GM19238 (cell line): Measurements from ENCODE around the gene CITED1.

Source experiments
- DNase-seq: peaks from one replicate; pipeline ENCODE4 v3.0.0; 2011; ENCODE audit warnings: low spot score; ENCODE audit not compliant: insufficient read length

The CITED1 gene

DNA sequence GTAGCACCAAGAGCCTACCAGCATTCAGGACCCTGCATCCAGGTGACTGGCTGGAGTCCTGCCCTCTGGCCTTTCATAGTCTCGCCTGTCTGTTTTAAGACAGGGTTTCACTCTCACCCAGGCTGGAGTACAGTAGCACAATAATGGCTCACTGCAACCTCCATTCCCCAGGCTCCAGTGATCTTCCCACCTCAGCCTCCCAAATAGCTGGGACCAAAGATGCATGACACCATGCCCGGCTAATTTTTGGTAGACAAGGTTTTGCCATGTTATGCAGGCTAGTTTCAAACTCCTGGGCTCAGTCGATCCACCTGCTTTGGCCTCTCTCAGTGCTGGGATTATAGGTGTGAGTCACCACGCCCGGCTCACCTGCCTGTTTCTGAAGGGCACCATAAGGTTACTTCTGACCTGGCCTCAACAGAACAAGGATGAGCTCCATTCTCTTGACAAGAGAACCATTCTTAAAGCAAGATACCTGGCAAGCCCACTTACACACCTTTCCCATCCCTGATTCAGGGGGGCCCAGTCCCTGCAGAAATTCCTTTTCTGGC is 35.3 kb downstream of the CITED1 start:
- no peak for DNase-seq

DNA sequence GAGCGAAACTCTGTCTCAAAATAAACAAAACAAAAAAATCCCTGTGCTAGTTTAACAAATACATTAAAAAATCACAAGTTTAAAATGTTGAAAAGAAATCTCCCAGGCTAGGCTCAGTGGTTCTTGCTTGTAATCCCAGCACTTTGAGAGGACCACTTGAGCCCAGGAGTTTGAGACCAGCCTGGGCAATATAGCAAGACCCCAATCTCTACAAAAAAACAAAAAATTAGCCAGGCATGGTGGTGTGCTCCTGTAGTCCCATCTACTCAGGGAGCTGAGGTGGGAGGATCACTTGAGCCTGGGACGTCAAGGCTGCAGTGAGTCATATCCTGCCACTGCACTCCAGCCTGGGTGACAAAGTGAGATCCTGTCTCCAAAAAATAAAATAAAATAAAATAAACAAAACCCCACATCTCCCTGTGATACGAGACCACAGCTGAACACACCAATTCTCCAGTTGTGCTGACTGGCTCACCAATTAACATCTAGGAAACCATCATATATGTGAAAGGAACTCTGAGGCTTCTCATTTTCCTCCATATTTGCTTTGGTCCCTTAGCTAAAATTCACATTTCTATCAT is 36.0 kb downstream of the CITED1 start:
- no peak for DNase-seq

DNA sequence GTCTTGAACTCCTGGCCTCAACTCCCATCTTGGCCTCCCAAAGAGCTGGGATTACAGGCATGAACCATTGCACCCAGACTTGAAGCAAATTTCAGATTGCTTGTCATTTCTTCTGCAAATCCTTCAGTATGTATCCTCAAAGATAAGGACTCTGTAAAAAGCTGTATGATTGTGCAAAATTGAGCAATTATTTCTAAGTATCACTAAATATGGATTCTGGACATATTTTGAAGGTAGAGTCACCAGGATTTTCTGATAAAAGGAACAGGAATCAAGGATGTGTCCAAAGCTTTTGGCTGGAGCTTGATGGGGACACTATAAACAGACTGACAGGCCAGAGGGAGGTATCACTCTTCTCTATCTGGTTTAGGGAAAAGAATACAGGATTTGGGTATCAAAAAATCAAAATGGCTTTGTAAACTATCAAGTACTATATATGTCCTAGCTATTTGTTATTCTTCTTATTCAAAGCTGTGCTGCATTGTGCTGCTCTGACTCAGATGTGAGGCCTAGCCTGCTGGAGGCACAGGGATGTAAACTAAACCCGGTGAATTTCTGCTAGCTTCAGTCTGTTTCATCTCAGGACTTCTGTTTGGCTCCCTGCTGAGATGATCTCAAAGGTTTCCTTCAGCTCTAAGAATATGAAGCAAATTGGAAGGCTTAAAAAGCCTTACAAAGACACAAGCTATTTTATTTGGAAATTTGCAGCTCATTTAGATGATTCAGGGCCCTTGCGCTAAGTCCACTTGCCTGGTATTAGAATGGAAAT is 36.9 kb downstream of the CITED1 start:
- no peak for DNase-seq

DNA sequence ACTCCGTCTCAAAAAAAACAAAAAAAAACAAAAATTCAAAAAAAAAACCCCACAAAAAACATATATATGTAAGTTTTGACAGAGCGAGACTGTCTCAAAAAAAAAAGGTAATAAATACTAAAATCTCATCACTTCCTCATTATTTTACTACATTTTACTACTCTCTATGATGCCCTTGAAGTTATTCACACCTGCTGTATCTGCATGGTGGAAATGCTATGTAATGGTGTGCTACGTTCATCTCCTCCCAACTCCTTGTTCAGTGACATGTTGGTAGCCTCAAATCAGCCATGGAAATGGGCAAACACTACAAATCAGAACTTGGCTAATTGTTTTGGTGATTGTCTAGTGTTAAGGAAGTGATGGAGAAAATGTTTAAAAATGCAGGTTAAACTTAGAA is 40.5 kb downstream of the CITED1 start:
- DNase-seq, result no peak

DNA sequence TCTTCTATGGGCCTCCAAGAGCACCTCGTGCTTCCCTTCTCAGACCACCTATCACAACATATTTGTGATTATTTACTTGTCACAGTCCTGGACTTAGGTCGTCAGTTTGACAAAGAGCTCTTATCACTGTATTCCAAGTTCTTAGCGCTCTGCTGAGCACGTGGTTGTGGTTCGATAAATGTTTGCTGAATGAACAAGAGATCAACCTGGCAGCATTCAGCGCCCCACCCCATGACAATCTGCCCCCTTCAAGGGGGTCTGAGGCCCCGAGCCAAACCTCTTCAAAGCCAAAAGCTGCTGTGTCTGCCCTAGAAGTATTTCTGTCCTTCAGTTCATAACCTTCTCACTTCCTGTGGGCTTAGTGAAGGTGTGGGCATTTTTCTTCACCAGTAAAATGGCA is 43.6 kb downstream of the CITED1 start:
- no peak for DNase-seq

DNA sequence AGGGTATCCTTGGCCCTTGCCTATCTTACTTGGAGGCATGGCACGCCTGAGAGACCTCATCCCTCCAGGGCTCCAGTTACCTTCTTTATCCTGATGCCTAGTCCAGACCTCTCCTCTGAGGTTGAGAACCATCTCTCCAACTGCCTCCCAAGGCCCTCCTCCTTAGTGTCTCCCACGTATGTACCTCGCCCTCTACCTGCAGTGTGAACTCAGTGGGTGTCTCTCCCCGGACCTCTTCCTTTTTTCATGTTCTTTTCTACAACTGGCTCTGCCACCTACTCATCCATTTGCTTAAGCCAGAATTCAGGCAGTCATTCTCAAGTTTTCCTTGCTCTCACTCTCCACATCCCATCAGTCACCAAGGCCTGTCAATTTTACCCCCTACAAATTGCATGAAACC is 45.3 kb downstream of the CITED1 start:
- DNase-seq, result no peak

DNA sequence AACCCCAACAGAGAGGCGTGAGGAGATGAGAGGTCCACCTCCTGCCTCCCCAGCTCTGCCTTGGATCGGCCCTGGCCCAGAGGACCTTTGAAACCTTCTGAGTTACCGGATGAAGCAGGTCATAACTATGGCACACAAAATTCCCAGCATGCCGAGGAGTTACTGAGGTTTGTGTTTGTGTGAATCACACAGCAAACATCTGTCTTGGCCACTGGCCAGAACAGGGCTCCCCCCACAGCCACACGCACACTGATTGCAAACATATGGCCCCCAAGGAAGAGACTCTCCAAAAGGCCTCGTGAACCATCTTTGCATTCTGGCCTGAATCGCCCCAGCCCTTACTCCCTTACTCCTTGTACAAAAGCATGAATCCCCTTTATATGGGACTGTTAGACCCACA is 47.5 kb downstream of the CITED1 start:
- no peak for DNase-seq

DNA sequence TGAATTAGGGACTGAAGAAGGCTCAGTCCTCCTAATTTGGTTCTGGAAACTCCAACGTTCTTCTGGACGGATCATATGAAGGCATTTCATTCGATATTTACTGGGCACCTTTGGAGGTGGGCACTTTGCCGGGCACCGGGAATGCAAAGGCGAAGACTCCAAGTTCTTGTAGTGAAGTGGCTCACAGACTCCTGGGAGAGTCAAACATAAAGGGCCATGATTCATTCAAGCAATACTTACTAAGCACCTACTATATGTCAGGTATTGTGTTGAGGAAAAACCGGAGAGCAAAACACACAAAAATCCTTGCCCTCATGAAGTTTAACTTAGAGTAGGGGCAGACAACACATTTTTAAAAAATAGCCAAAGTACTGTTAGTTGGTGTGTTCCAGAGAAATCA is 49.9 kb downstream of the CITED1 start:
- DNase-seq, result no peak

DNA sequence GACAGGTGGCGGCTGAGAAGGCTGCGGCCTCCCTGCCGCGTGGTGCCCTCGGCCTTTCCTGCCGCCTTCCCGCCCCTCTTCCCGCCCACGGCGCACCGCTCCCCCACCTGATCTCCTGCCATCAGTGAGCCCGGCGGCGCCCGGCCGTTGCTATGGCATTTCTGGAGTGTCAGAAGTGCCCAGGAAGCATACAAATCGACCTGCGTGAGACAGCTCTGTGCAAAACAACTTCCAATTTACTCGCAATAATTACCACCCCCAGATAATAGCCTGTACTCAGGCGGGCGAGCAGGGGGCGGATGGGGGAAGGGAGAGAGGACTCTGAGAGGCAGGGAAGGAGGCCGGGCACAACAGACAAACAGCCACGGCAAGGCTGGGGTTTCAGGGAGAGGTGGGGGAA is 50.3 kb downstream of the CITED1 start:
- no peak for DNase-seq

DNA sequence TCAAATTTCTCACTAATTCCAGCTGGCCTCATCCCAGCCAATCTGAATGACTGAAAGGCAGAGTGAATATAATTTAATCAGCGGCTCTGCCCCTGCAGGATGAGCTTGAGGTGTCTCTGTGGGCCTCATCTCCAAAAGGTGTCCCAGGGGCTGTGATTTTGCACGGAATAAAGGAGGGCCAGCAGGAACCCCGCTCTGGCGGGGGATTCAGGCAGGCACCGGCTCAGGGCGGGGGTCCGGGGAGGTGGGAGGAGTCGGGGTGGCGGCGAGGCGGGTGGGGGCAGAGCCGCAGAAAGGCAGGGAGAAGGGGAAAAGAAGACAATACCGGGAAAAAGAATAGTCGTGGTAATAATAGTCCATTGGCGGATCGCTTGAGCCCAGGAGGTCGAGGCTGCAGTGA is 50.9 kb downstream of the CITED1 start:
- no peak for DNase-seq

DNA sequence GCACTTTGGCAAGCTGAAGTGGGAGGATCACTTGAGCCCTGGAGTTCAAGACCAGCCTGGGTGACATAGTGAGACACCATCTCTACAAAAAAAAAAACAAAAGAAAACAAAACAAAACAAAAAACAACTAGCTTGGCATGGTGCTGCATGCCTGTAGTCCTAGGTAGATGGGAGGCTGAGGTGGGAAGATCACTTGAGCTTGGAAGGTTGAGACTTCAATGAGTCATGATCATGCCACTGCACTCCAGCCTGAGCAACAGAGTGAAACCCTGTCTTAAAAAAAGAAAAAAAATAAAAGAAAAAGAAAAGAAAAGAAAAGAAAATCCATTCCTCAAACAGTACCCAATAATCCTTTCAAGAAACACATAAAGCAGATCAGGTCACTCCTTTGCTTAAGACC is 52.0 kb downstream of the CITED1 start:
- no peak for DNase-seq
